Measurements from ENCODE around the gene PTGES3.

DNA sequence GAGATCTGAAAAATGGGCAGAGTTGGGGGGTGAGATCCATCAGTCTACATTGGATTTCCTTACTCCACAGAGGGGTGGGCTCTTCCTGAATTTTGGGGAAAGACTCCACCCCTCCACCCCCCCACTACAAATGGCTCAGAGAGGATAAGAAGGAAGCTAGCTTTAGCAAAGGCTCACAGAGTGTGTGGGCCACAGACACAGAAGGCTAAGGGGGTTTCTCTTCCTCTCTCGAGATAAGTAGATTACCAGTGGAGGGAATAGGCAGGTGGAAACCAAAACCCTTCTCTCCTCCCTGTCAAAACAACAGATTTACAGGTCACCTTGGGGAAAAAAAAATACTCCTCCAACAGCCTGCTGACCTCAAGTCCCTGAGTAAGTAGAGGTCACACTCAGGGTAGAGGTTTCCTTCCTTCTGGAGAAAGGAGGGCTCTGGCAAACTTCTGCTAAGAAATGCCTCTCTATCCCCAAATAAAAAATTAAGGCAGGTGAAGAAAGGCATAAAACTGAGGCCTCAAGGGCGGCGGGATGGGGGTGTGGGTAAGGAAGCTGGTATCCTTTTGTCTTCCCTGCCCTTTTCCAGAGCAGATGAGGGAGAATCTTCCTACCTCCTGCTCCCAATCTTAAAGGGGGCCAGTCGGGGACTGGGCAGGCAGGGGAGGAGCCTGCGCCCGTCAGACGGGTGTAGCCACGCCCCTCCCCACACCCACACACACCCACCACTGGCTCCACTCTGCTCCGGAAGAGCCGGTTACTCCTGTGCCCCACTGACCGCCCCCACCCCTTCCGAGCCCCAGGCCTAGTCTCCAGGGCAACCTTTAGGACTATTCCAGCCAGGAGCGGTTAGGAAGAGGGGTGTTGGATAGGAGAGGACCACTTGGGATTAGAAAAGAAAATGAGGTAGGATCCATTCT is 56.0 kb downstream of the PTGES3 start:
- TF ChIP-seq, protein P1, sequence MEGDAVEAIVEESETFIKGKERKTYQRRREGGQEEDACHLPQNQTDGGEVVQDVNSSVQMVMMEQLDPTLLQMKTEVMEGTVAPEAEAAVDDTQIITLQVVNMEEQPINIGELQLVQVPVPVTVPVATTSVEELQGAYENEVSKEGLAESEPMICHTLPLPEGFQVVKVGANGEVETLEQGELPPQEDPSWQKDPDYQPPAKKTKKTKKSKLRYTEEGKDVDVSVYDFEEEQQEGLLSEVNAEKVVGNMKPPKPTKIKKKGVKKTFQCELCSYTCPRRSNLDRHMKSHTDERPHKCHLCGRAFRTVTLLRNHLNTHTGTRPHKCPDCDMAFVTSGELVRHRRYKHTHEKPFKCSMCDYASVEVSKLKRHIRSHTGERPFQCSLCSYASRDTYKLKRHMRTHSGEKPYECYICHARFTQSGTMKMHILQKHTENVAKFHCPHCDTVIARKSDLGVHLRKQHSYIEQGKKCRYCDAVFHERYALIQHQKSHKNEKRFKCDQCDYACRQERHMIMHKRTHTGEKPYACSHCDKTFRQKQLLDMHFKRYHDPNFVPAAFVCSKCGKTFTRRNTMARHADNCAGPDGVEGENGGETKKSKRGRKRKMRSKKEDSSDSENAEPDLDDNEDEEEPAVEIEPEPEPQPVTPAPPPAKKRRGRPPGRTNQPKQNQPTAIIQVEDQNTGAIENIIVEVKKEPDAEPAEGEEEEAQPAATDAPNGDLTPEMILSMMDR (IDR thresholded peaks at IDR 0.05): no peak
- TF ChIP-seq EP300 (IDR thresholded peaks at IDR 0.05): no peak
- TF ChIP-seq POLR2A (IDR thresholded peaks at IDR 0.05): no peak
- no peak for TF ChIP-seq POLR2AphosphoS5 (IDR thresholded peaks at IDR 0.05)

Data from upper lobe of left lung (tissue), 4 donors.